B cell (primary cell): ENCODE data around the gene MAPK14. TPM values are rescaled to one million over a fixed set of nuclear protein-coding genes. Genes with fewer than 3 reads are reported as not detected.
A peak's percentile ranks its signal among the peaks of the same experiment; 100 is the strongest.

Experiments used
- ATAC-seq: fragments of 200-7000 bp; cut with Tn5 transposase; one replicate; pipeline ENCODE4 v1.10.0; 2021; ENCODE audit warnings: low read depth, mild to moderate bottlenecking, moderate number of reproducible peaks, moderate library complexity
- CTCF ChIA-PET: fragments of 350-600 bp; sonication (Branson Sonifier 250); formaldehyde crosslinking; loops from one replicate; lab custom pipeline; 2021; ENCODE audit warnings: antibody characterized with exemption, inconsistent platforms; lab: Charles Lee
- POLR2A ChIA-PET: fragments of 350-600 bp; sonication (Branson Sonifier 250); formaldehyde crosslinking; loops from one replicate; lab custom pipeline; 2021; ENCODE audit warnings: antibody characterized with exemption; lab: Charles Lee
- DNase-seq: peaks from one replicate; pipeline ENCODE4 v3.0.0; 2013
- H2AFZ ChIP-seq: 2 replicates; pipeline ENCODE4 v1.6.1; 2012; ENCODE audit warnings: mild to moderate bottlenecking, low read depth, low read length; ENCODE audit not compliant: insufficient read depth, poor library complexity, severe bottlenecking
- H3K27ac ChIP-seq, 2 donors: 1 replicate in 1 of 2; 2 replicates in 1 of 2; pipeline ENCODE4 v1.5.1; 2012 to 2013; ENCODE audit warnings: low read length in 2 of 2, mild to moderate bottlenecking in 2 of 2, moderate library complexity in 1 of 2
- H3K27me3 ChIP-seq, 4 experiments: fragments of 200-600 bp in 1 of 4; sonication (generic) in 1 of 4; replicated peaks in 1 of 4; 1 replicate in 2 of 4; 2 replicates in 2 of 4; pipeline versions ENCODE4 v1.6.1 to v1.7.0; 2013 to 2016; ENCODE audit warnings: low read length in 3 of 4, mild to moderate bottlenecking in 2 of 4, mixed read lengths in 1 of 4, moderate library complexity in 1 of 4; ENCODE audit not compliant: insufficient read depth in 4 of 4, control insufficient read depth in 3 of 4; ENCODE audit errors: control extremely low read depth in 1 of 4
- H3K36me3 ChIP-seq, 2 experiments: replicated peaks in 1 of 2; 1 replicate in 1 of 2; 2 replicates in 1 of 2; pipeline versions ENCODE4 v1.6.1 to v1.7.1; 2013; ENCODE audit warnings: low read length in 1 of 2; ENCODE audit not compliant: insufficient read depth in 2 of 2, control insufficient read depth in 1 of 2; ENCODE audit errors: control extremely low read depth in 1 of 2, extremely low read depth in 1 of 2
- H3K4me1 ChIP-seq, 2 donors: fragments of 200-600 bp in 1 of 2; sonication (generic) in 1 of 2; 1 replicate in 1 of 2; 2 replicates in 1 of 2; pipeline versions ENCODE4 v1.5.1 to v1.6.1; 2013 to 2017; ENCODE audit warnings: low read length in 2 of 2; ENCODE audit not compliant: control insufficient read depth in 2 of 2, insufficient read depth in 2 of 2
- H3K4me2 ChIP-seq: replicated peaks from 2 replicates; pipeline ENCODE3; 2012; ENCODE audit warnings: mild to moderate bottlenecking, low read depth, low read length; ENCODE audit not compliant: poor library complexity, severe bottlenecking
- H3K4me3 ChIP-seq, 5 experiments: fragments of 200-600 bp in 1 of 5; sonication (generic) in 1 of 5; 1 replicate in 3 of 5; 2 replicates in 2 of 5; pipeline versions ENCODE4 v1.5.1 to v1.7.0; 2011 to 2016; ENCODE audit warnings: low read length in 4 of 5, mild to moderate bottlenecking in 4 of 5, low read depth in 2 of 5, control low read depth in 1 of 5, moderate library complexity in 1 of 5; ENCODE audit not compliant: insufficient read depth in 1 of 5; ENCODE audit errors: control extremely low read depth in 1 of 5, extremely low read depth in 1 of 5
- H3K79me2 ChIP-seq: fragments of 200-600 bp; sonication (generic); one replicate; pipeline ENCODE4 v1.6.0; 2016; ENCODE audit warnings: low read length; ENCODE audit not compliant: control insufficient read depth, insufficient read depth
- H3K9ac ChIP-seq: fragments of 200-600 bp; sonication (generic); 2 replicates; pipeline ENCODE4 v1.6.1; 2017; ENCODE audit warnings: mild to moderate bottlenecking, low read length, moderate library complexity
- H3K9me3 ChIP-seq, 3 donors: one replicate each; pipeline versions ENCODE4 v1.6.1 to v1.7.1; 2013; ENCODE audit warnings: low read length in 2 of 3; ENCODE audit not compliant: control insufficient read depth in 2 of 3, insufficient read depth in 1 of 3; ENCODE audit errors: control extremely low read depth in 1 of 3
- H4K20me1 ChIP-seq: 2 replicates; pipeline ENCODE4 v1.6.0; 2012; ENCODE audit warnings: mild to moderate bottlenecking, low read length; ENCODE audit not compliant: insufficient read depth, control insufficient read depth, poor library complexity, severe bottlenecking
- H3K27ac Mint-ChIP-seq: one replicate; pipeline ENCODE4 v1.8.0; 2021; ENCODE audit warnings: mixed read lengths
- H3K27me3 Mint-ChIP-seq: one replicate; pipeline ENCODE4 v1.8.0; 2021; ENCODE audit warnings: mixed read lengths
- H3K4me1 Mint-ChIP-seq: one replicate; pipeline ENCODE4 v1.8.0; 2021; ENCODE audit warnings: mixed read lengths
- H3K4me3 Mint-ChIP-seq: one replicate; pipeline ENCODE4 v1.8.0; 2021; ENCODE audit warnings: mixed read lengths
- H3K9me3 Mint-ChIP-seq: one replicate; pipeline ENCODE4 v1.8.0; 2022; ENCODE audit warnings: mixed read lengths; ENCODE audit not compliant: insufficient read depth
- EZH2 ChIP-seq: IDR thresholded peaks from 2 replicates; pipeline ENCODE4 v1.6.1; 2012; ENCODE audit warnings: borderline replicate concordance, low read depth, mild to moderate bottlenecking, moderate library complexity, low read length; ENCODE audit not compliant: insufficient read depth, poor library complexity, severe bottlenecking
- WGBS: methylation state at CpG from one replicate; pipeline ENCODE4 v1.1.5; 2013; ENCODE audit warnings: missing lambda C conversion rate; ENCODE audit not compliant: insufficient coverage; 5-methylcytosine and 5-hydroxymethylcytosine counted together
- intact Hi-C: fragments of 100-400 bp; cut with micrococcal nuclease; formaldehyde crosslinking; loops from one replicate; pipeline ENCODE4 v1.10.0; 2022
- polyA plus RNA-seq: library from polyadenylated mRNA; depleted of rRNA; stranded (reverse); fragments of >200 nt; gene quantifications from 2 replicates; pipeline ENCODE4 v1.2.3, GENCODE V29; 2012
- total RNA-seq, 2 donors: library from RNA; stranded (reverse); fragments of 120-200 nt in 1 of 2; gene quantifications; 1 replicate in 1 of 2; 2 replicates in 1 of 2; pipeline versions ENCODE4 v1.2.3 to v1.2.4, GENCODE V29; 2013 to 2022
- TF ChIP-seq, protein P1 (sequence below): fragments of 200-600 bp; IDR thresholded peaks from one replicate; pipeline ENCODE4 v1.8.0; 2022; ENCODE audit warnings: antibody characterized with exemption, mild to moderate bottlenecking

MAPK14 gene
- total and polyA plus RNA-seq, 2 donors (not counting 1 experiment from before 2014, with no cell fraction given) = 19.5 to 50.4 TPM

DNA sequence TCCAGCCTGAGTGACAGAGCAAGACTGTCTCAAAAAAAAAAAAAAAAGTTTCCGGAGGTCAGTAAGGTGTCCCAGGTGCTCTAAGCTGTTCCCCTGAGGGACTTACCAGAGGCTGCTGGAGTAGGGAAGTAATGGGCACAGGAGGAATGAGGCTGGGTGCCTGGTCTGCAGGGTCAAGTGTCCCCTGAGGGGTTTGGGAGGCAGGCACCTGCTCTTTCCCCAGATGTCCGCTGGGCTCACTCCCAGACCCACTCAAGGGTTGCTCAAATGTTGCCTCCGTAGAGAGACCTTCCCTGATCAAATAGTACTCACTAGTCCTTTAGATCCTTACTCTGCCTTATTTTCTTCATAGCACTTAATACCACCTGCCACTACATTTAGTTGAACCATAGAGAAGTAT is 97.3 kb downstream of the MAPK14 start:
- Histone ChIP-seq H3K9ac (no peak overlapping the region), H3K36me3 (no peaks in the 10 kb centered on the region), H3K27ac (no peak overlapping the region), H2AFZ (no peak overlapping the region), H3K9me3 (peaks cover 0 to 5% (median 0%) of the 10 kb centered on the region in 3 donors), H4K20me1 (no peaks in the 10 kb centered on the region), H3K79me2 (no peaks in the 10 kb centered on the region), H3K27me3 (no peaks in the 10 kb centered on the region), H3K4me1 (peaks cover 46 to 62% of the 10 kb centered on the region in 2 donors), H3K4me2 (no peak overlapping the region), H3K4me3 (no peak overlapping the region)
- H3K4me1 Mint-ChIP-seq = peaks cover 58% of the 10 kb centered on the region
- no peak for ATAC-seq
- no peak for DNase-seq
- no peaks in the 10 kb centered on the region for H3K9me3 Mint-ChIP-seq
- ChIA-PET CTCF (interaction anchor here (1.0 to 2.2 kb wide), 4 partner anchors 11 to 177 kb away, joined by 3 to 6 read pairs (median 4); partner anchors contain the start of gene BRPF3), POLR2A (interaction anchor here (0.5 to 1.0 kb wide), 2 partner anchors 16 to 71 kb away, joined by 4 to 6 read pairs; no protein-coding TSS in a partner anchor)
- no peaks in the 10 kb centered on the region for H3K27me3 Mint-ChIP-seq
- intact Hi-C loops = loop anchor here (5.0 kb wide), 1 partner anchor 237 kb away; no protein-coding TSS in a partner anchor
- no peak for TF ChIP-seq EZH2
- TF ChIP-seq, protein P1, sequence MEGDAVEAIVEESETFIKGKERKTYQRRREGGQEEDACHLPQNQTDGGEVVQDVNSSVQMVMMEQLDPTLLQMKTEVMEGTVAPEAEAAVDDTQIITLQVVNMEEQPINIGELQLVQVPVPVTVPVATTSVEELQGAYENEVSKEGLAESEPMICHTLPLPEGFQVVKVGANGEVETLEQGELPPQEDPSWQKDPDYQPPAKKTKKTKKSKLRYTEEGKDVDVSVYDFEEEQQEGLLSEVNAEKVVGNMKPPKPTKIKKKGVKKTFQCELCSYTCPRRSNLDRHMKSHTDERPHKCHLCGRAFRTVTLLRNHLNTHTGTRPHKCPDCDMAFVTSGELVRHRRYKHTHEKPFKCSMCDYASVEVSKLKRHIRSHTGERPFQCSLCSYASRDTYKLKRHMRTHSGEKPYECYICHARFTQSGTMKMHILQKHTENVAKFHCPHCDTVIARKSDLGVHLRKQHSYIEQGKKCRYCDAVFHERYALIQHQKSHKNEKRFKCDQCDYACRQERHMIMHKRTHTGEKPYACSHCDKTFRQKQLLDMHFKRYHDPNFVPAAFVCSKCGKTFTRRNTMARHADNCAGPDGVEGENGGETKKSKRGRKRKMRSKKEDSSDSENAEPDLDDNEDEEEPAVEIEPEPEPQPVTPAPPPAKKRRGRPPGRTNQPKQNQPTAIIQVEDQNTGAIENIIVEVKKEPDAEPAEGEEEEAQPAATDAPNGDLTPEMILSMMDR = no peak
- 94% methylated on average over 3 of the region's 3 CpGs for WGBS
- H3K4me3 Mint-ChIP-seq = no peak overlapping the region
- peak overlapping the region; percentile 60 for H3K27ac Mint-ChIP-seq

DNA sequence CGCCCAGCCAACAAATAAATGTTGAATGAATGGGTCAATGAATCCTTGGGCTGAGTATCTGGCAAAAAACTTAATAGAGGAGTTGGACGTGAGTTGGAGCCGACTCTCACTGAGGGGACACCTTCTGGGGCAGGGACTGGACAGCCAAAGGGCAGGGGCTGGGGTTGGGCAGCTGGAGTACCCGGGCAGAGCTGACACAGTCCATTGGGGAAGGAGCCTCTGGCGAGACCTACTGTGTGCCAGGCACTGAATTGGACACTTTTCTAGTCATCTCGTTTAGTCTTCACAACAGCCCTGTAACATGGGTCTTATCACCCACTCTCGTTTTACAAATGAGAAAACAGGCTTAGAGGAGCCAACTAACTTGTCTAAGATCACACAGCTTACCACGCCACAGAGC is 98.0 kb downstream of the MAPK14 start:
- Histone ChIP-seq H3K27ac (no peak overlapping the region), H4K20me1 (no peaks in the 10 kb centered on the region), H3K79me2 (no peaks in the 10 kb centered on the region), H3K4me3 (no peak overlapping the region), H3K36me3 (no peaks in the 10 kb centered on the region), H3K9ac (no peak overlapping the region), H3K9me3 (peaks cover 0 to 5% (median 0%) of the 10 kb centered on the region in 3 donors), H3K4me1 (peaks cover 41 to 57% of the 10 kb centered on the region in 2 donors), H3K27me3 (no peaks in the 10 kb centered on the region), H2AFZ (no peak overlapping the region), H3K4me2 (no peak overlapping the region)
- Mint-ChIP-seq H3K9me3 (no peaks in the 10 kb centered on the region), H3K27ac (no peak overlapping the region), H3K27me3 (no peaks in the 10 kb centered on the region), H3K4me3 (no peak overlapping the region), H3K4me1 (peaks cover 53% of the 10 kb centered on the region)
- WGBS = 82% methylated on average over 7 of the region's 8 CpGs
- intact Hi-C loops = no loop called here
- ATAC-seq (no peak), DNase-seq (no peak)
- TF ChIP-seq EZH2 = no peak
- POLR2A ChIA-PET = no interaction called here
- CTCF ChIA-PET = interaction anchor here (0.9 to 1.4 kb wide), 5 partner anchors 9 to 176 kb away, joined by 3 to 4 read pairs (median 4); no protein-coding TSS in a partner anchor
